Upper lobe of right lung (tissue), 1 donor: ENCODE data around the gene ZCWPW1. TPM values are rescaled to one million over a fixed set of nuclear protein-coding genes. Genes with fewer than 3 reads are reported as not detected.
A peak's percentile ranks its signal among the peaks of the same experiment; 100 is the strongest.
"Not testable (repeated sequence)": the region's sequence is repeated elsewhere in the genome, so short reads cannot be mapped to it uniquely, and the experiment has no call there.

Source experiments
- ATAC-seq: fragments of 200-7000 bp; cut with Tn5 transposase; one replicate; pipeline ENCODE4 v1.9.1; 2020; ENCODE audit warnings: mild to moderate bottlenecking, moderate library complexity
- DNase-seq: peaks from one replicate; pipeline ENCODE4 v3.0.0-alpha.2; 2020
- H3K27ac ChIP-seq: fragments of 200-600 bp; one replicate; pipeline ENCODE4 v1.8.0; 2022
- H3K27me3 ChIP-seq: fragments of 200-600 bp; one replicate; pipeline ENCODE4 v1.8.0; 2022; ENCODE audit warnings: mild to moderate bottlenecking
- H3K36me3 ChIP-seq: fragments of 200-600 bp; one replicate; pipeline ENCODE4 v1.8.0; 2022
- H3K4me1 ChIP-seq: fragments of 200-600 bp; one replicate; pipeline ENCODE4 v1.8.0; 2022
- H3K4me3 ChIP-seq: fragments of 200-600 bp; one replicate; pipeline ENCODE4 v1.8.0; 2022; ENCODE audit warnings: mild to moderate bottlenecking
- H3K9me3 ChIP-seq: fragments of 200-600 bp; one replicate; pipeline ENCODE4 v1.8.0; 2022
- intact Hi-C: fragments of 100-400 bp; cut with DNase I; formaldehyde crosslinking; loops from one replicate; pipeline ENCODE4 v1.11.0; 2022
- total RNA-seq: library from RNA; stranded (reverse); fragmentation: NEBNext Ultra II Directional; extraction: Animal tissue kit (Norgen Biotek cat#: 25700); gene quantifications from one replicate; pipeline ENCODE4 v1.2.1, GENCODE V29; 2021
- TF ChIP-seq, protein P1 (sequence below): fragments of 200-600 bp; IDR thresholded peaks from one replicate; pipeline ENCODE4 v1.8.0; 2022; ENCODE audit warnings: antibody characterized with exemption
- donor health status: DM: no; HTN: yes; CAD: no; lungs with severe emphysema.

Gene ZCWPW1
- total RNA-seq, 1 donor from 2014 or later, result 4.8 TPM

GRCh38 chr7:100367676-100368613 is 60.6 kb downstream of the ZCWPW1 start:
- Histone ChIP-seq H3K36me3 (peaks cover 10% of the 10 kb centered on the region), H3K4me3 (no peak overlapping the region), H3K27ac (peak overlapping the region; percentile 74), H3K9me3 (no peaks in the 10 kb centered on the region), H3K27me3 (no peaks in the 10 kb centered on the region), H3K4me1 (peaks cover 8% of the 10 kb centered on the region)
- ATAC-seq, result no peak
- TF ChIP-seq, protein P1, sequence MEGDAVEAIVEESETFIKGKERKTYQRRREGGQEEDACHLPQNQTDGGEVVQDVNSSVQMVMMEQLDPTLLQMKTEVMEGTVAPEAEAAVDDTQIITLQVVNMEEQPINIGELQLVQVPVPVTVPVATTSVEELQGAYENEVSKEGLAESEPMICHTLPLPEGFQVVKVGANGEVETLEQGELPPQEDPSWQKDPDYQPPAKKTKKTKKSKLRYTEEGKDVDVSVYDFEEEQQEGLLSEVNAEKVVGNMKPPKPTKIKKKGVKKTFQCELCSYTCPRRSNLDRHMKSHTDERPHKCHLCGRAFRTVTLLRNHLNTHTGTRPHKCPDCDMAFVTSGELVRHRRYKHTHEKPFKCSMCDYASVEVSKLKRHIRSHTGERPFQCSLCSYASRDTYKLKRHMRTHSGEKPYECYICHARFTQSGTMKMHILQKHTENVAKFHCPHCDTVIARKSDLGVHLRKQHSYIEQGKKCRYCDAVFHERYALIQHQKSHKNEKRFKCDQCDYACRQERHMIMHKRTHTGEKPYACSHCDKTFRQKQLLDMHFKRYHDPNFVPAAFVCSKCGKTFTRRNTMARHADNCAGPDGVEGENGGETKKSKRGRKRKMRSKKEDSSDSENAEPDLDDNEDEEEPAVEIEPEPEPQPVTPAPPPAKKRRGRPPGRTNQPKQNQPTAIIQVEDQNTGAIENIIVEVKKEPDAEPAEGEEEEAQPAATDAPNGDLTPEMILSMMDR, result no peak
- intact Hi-C loops, result no loop called here
- DNase-seq, result peak; percentile 66

- H3K27me3 ChIP-seq, result no peaks in the 10 kb centered on the region
- H3K27ac ChIP-seq, result no peak overlapping the region
- TF ChIP-seq, protein P1, result no peak
- DNase-seq (peak; percentile 30), ATAC-seq (no peak)
- H3K4me3 ChIP-seq, result no peak overlapping the region
- intact Hi-C loops, result no loop called here
- H3K36me3 ChIP-seq, result peaks cover 17% of the 10 kb centered on the region
- H3K4me1 ChIP-seq, result peaks cover 8% of the 10 kb centered on the region
- no peaks in the 10 kb centered on the region for H3K9me3 ChIP-seq
Observed at GRCh38 chr7:100367251-100367620, 61.3 kb downstream of the ZCWPW1 start.

- Histone ChIP-seq H3K4me1 (peaks cover 8% of the 10 kb centered on the region), H3K27me3 (no peaks in the 10 kb centered on the region), H3K9me3 (no peaks in the 10 kb centered on the region), H3K4me3 (no peak overlapping the region), H3K36me3 (peaks cover 23% of the 10 kb centered on the region), H3K27ac (peak overlapping the region; percentile 55)
- intact Hi-C loops, result no loop called here
- DNase-seq (peak; percentile 62), ATAC-seq (no peak)
- TF ChIP-seq, protein P1, result no peak
Observed at GRCh38 chr7:100366411-100367250, 61.9 kb downstream of the ZCWPW1 start.

DNA sequence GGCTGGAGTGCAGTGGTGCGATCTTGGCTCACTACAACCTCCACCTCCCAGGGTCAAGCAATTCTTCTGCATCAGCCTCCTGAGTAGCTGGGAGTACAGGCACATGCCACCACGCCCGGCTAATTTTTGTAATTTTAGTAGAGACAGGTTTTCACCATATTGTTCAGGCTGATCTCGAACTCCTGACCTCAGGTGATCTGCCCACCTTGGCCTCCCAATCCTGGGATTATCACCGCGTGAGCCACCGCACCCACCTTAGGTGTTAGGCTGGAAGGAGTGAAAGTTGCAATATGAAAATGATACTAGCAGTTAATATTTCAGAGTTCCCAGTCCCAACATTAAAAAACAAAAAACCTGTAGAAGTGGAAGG is 62.5 kb downstream of the ZCWPW1 start:
- peak; percentile 39 for DNase-seq
- H3K9me3 ChIP-seq, H3K4me1 ChIP-seq, H3K4me3 ChIP-seq, ATAC-seq, intact Hi-C loops, H3K27me3 ChIP-seq: not testable (repeated sequence)
- peak overlapping the region; percentile 55 for H3K27ac ChIP-seq
- H3K36me3 ChIP-seq, result peaks cover 29% of the 10 kb centered on the region

DNA sequence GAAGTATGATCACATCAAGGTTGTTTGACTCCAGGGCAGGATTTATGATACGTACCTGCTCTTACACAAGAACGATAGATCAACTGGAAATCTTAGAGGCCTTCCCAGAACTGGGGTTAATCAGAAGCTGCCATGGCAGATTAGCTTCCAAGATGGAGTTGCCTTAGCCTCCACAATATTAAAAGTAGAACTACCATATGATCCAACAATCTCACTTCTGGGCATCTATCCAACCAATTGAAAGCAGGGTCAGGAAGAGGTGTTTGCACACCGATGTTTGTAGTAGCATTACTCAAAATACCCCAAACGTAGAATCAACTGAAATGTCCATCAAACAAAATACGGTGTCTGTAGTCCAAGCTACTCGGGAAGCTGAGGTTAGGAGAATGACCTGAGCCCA is 64.0 kb downstream of the ZCWPW1 start:
- Histone ChIP-seq H3K27ac (no peak overlapping the region), H3K9me3 (no peaks in the 10 kb centered on the region), H3K4me1 (peaks cover 5% of the 10 kb centered on the region), H3K4me3 (no peak overlapping the region), H3K27me3 (no peaks in the 10 kb centered on the region), H3K36me3 (peaks cover 44% of the 10 kb centered on the region)
- TF ChIP-seq, protein P1, result no peak
- intact Hi-C loops, result no loop called here
- ATAC-seq (no peak), DNase-seq (no peak)

DNA sequence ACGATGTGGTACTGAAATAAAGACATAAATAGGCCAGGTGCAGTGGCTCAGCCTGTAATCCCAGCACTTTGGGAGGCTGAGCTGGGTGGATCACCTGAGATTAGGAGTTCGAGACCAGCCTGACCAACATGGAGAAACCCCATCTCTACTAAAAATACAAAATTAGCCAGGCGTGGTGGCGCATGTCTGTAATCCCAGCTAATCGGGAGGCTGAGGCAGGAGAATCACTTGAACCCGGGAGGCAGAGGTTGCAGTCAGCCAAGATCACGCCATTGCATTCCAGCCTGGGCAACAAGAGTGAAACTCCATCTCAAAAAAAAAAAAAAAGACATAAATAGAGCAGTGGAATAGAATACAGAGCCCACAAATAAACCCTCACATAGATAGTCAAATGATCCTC is 64.7 kb downstream of the ZCWPW1 start:
- ATAC-seq, H3K27me3 ChIP-seq, H3K4me1 ChIP-seq, H3K27ac ChIP-seq, H3K4me3 ChIP-seq, H3K9me3 ChIP-seq, DNase-seq, intact Hi-C loops: not testable (repeated sequence)
- H3K36me3 ChIP-seq, result peaks cover 51% of the 10 kb centered on the region
